ENCODE results near the gene ADSS2. TPM values are rescaled to one million over a fixed set of nuclear protein-coding genes. Genes with fewer than 3 reads are reported as not detected.

ADSS2 gene
- total RNA-seq, 2 donors from 2014 or later = 7.9 to 9.6 TPM

DNA sequence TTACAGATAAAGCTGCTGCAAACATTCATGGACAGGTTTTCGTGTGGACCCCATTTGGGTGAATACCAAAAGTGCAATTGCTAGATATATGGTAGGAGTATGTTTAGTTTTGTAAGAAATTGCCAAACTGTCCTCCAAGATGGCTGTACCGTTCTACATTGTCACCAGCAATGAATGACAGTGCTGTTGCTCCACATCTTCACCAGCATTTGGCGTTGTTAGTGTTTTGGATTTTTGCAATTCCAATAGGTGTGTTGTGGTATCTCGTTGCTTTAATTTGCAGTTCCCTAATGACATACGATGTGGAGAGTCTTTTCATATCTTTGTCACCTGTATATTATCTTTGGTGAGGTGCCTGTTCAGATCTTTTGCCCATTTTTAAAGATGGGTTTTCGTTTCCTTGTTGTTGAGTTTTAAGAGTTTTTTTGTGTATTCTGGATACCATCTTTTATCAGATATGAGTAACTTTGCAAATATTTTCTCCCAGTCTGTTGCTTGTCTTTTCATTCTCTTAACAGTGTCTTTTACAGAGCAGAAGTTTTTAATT lies 21.4 kb upstream of the ADSS2 start:
- no peaks in the 10 kb centered on the region for H3K9me3 ChIP-seq
- no peaks in the 10 kb centered on the region for H3K27me3 ChIP-seq
- no peak for TF ChIP-seq CTCF (IDR thresholded peaks at IDR 0.05)
- no peak overlapping the region for H3K27ac ChIP-seq
- no peak overlapping the region for H3K4me3 ChIP-seq
- H3K36me3 ChIP-seq = no peaks in the 10 kb centered on the region
- no peak for DNase-seq (ENCODE audit: low spot score)
- H3K4me1 ChIP-seq = no peaks in the 10 kb centered on the region

GRCh38 chr1:244466724-244467123 lies 15.0 kb upstream of the ADSS2 start:
- Histone ChIP-seq H3K4me3 (no peak overlapping the region), H3K9me3 (no peaks in the 10 kb centered on the region), H3K36me3 (no peaks in the 10 kb centered on the region), H3K27ac (no peak overlapping the region), H3K4me1 (no peaks in the 10 kb centered on the region), H3K27me3 (no peaks in the 10 kb centered on the region)
- no peak for DNase-seq (ENCODE audit: low spot score)
- TF ChIP-seq CTCF (IDR thresholded peaks at IDR 0.05) = no peak

GRCh38 chr1:244461245-244462071 lies 9.7 kb upstream of the ADSS2 start, which contains the start of gene CATSPERE:
Gene CATSPERE (plus strand): TSS chr1:244461273. CDS start chr1:244461430, 157 bp downstream.
- TF ChIP-seq CTCF (IDR thresholded peaks at IDR 0.05) = no peak
- H3K36me3 ChIP-seq = no peaks in the 10 kb centered on the region
- peak; percentile 83 for DNase-seq (ENCODE audit: low spot score)

GRCh38 chr1:244460197-244460596 lies 8.5 kb upstream of the ADSS2 start:
- TF ChIP-seq CTCF (IDR thresholded peaks at IDR 0.05) = no peak
- H3K27ac ChIP-seq = no peak overlapping the region
- no peaks in the 10 kb centered on the region for H3K9me3 ChIP-seq
- DNase-seq (ENCODE audit: low spot score) = no peak
- H3K36me3 ChIP-seq = no peaks in the 10 kb centered on the region
- H3K4me1 ChIP-seq = peaks cover 0 to 6% of the 10 kb centered on the region in 2 donors
- no peaks in the 10 kb centered on the region for H3K27me3 ChIP-seq
- H3K4me3 ChIP-seq = no peak overlapping the region

More at GRCh38 chr1:244461245-244462071, 9.7 kb upstream of the ADSS2 start, which contains the start of gene CATSPERE:
- Histone ChIP-seq H3K4me3 (peak within 1 kb of the TSS; percentile 44 to 68), H3K27me3 (no peaks in the 10 kb centered on the region), H3K4me1 (peaks cover 0 to 6% of the 10 kb centered on the region in 2 donors), H3K9me3 (no peaks in the 10 kb centered on the region), H3K27ac (peak within 1 kb of the TSS; percentile 86 to 88)

DNA sequence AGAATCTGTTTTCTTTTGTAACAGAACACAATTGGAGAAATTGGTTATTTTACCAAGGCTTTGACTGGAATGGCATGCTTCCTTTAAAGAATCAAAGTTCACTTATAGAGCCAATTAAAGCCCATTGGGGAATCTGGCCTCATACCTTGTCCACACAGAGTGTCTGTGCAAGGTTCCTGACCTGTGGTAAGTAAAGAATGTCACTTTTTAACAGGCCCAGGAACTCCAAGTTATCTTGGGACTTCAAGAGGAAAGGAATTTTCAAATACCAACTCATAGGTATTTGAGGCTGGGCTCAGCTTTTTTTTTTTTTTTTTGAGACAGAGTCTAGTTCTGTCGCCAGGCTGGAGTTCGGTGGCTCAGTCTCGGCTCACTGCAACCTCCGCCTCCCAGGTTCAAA lies 7.1 kb upstream of the ADSS2 start:
- Histone ChIP-seq H3K4me3 (no peak overlapping the region), H3K4me1 (peaks cover 0 to 6% of the 10 kb centered on the region in 2 donors), H3K36me3 (no peaks in the 10 kb centered on the region), H3K27me3 (no peaks in the 10 kb centered on the region), H3K27ac (no peak overlapping the region), H3K9me3 (no peaks in the 10 kb centered on the region)
- DNase-seq (ENCODE audit: low spot score) = no peak
- TF ChIP-seq CTCF (IDR thresholded peaks at IDR 0.05) = no peak

Measured in right atrium auricular region (tissue), 2 donors.